NCI-H460 (cell line): Measurements from ENCODE around the gene LZTR1. TPM values are rescaled to one million over a fixed set of nuclear protein-coding genes. Genes with fewer than 3 reads are reported as not detected.

Experiments
- DNase-seq: peaks from one replicate; pipeline ENCODE4 v3.0.0-alpha.2; 2016; ENCODE audit warnings: low read depth; ENCODE audit errors: extremely low read depth
- total RNA-seq: library from RNA; depleted of rRNA; stranded (reverse); fragments of >200 nt; shearing (Covaris generic); gene quantifications from 2 replicates; pipeline ENCODE4 v1.2.3, GENCODE V29; 2014

LZTR1 gene
- total RNA-seq, 1 experiment from 2014 or later = 20.1 TPM

DNA sequence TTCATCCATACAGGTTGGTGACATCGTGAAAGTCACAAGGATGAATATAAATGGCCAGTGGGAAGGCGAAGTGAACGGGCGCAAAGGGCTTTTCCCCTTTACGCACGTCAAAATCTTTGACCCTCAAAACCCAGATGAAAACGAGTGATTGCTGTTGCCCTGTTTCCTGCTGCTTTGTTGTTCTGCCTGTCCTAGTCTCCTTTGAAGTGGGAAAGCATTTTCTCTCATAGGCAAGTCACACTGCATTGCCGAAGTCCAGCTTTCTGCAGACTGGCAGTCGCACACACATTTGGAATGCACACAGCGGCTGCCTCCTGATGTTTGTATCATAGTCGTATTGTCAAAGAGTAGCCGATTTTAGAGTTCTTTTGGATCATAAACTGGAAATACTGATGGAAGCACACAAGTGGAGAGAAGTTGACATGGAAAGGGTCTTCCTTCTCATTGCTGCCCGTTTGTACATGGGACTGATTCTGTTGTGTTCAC is 32.4 kb upstream of the LZTR1 start:
- DNase-seq = no peak

DNA sequence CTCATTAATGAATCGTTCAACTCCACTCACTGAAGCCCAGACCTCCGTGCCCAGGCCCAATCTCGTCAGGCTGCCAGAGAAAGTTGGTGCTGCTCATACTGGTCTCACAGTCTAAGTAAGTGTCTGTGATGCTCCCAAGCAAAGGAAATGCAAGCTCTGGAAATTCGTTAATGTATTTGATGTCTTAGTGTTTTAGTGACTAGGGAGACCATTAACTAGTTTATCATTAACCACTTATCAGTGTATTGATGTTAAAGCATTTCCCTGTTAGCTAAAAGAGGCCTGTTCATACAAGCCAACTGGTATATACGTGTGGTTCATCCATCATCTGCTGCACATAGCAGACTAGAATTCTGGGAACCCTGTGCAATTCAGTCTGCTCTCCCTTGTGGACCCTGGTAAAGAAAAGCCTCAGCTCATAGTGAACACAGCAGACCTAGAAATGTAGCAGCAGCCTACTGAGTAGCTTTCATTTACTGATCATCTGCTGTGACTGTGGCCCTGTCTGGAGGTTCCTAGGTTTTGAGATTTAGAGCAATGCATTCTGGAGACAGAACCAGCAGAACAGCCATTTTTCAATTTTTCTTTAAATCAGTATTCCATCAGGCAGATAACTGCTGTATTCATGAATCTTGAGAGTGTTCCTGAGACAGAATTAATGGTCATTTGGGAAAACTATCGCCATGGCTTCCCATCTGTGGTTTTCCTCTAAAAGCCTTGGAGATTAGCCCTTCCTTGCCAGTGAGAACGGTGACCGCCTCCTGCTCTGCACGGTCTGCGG is 30.8 kb upstream of the LZTR1 start:
- no peak for DNase-seq

DNA sequence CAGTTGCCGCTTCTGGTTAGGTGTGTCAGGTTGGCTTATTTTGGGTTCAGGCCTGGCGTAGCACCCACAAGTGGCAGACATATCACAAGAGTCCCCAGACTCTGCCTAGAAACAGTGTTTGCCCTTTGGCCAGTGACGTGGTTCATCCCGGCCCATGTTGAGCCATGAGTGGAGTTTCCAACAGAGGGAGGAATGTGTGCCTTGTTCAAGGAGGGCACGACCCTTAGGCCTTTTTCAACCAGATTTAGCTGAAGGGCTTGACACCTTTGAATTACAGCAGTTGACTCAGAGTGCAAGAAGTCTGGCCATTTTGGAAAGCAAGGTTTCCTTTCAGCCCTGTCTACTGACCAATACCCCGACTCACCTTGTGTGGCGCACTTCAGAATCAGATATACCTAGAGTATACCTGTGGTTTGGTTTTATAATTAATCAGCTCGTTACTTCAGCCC is 30.1 kb upstream of the LZTR1 start:
- DNase-seq = no peak

DNA sequence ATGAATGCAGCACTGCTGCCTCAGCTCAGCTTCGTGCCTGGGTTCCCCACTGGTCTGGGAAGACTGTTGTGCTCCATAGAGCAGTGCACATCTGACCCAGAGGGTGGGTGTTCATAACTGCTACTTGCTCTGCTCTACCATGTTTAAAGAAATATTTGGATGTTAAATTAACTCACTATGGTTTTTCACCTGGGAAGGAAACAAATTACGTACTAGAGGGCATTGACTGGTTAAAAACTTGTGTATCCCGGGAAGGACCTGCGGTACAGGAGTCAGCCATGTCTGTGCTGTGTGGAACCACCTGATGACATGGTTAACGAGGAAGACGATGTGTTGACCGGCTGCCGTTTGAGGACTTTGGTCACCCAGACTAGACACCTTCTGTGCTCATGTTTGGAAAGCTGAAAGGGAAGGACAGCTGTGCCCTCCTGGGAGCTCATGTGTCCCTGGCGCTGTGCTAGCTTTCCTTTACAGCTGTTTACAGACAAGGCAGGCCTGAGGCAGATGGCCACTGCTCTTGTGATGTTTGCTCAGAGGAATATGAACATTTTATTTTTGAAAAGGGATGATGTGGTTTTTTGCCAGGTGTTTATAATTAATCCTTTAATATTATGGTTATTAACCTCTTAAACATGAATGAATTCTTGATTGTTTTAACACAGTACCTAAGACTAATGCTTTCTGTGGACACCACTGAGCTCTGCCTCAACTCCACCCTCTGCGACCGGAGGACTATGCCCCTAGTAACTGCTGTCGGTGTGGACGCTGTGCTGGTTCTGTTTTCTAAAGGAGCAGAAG is 29.4 kb upstream of the LZTR1 start:
- no peak for DNase-seq

DNA sequence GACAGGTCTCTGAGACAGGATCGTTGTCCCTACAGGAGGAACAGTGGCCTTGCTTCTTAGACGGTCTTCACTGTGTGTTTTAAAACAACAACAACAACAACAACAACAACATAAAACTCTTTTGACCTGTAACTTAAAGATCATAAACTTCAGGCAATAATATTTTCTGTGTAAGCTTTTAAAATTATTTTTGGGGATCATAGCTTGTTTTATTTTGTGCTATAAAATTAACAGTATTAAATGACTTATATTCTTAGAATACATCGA is 28.8 kb upstream of the LZTR1 start:
- DNase-seq = no peak

DNA sequence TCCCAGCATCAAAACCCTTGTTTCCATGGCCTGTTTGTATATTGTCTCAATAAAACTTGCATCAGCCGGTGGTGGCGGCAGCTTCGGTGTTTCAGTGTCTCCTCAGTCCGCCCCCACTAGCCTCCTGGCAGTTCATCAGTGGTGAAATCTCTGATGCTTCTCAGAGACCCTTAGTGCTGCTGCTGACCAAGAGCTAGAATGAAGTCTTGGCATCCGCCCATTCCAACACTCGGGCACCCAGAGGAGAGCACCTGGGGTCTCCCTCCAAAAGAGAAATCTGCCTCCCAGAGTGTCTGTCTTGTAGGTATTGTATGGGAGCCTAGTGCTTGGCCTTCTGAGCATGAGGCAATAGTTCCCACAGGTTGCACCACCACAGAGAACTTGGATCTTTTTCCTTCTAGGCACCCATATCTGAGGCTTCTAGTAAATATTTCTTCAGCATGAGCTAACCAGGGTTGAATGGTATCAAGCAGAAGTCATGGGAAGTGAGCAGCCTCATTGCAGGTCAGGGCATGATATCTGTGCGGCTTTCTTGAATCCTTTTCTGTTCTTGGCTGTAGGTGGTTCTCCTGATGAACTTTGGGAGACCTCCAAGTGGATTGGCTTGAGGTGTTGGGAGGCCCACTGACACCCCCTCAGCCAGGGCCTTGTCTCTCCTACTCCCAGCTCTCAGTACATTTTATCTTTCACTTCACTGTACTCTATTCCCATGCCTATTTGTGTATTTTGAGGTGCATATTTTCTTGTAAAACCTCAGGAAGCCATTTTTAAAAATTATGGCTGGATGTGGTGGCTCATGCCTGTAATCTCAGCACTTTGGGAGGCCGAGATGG is 28.2 kb upstream of the LZTR1 start:
- no peak for DNase-seq

DNA sequence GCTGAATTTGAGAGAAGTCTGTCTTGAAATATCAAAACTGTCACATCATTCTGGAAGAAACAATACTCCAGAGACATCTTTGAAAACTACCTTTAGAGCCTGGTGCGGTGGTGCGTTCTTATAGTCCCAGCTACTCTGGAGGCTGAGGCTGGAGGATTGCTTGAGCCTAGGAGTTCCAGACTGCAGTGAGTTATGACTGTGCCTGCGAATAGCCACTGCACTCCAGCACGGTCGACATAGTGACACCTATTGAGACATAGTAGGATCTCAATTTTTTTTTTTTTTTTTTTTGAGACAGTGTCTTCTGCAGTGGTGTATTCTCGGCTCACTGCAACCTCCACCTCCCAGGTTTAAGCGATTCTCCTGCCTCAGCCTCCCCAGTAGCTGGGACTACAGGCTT is 26.5 kb upstream of the LZTR1 start:
- DNase-seq = no peak

DNA sequence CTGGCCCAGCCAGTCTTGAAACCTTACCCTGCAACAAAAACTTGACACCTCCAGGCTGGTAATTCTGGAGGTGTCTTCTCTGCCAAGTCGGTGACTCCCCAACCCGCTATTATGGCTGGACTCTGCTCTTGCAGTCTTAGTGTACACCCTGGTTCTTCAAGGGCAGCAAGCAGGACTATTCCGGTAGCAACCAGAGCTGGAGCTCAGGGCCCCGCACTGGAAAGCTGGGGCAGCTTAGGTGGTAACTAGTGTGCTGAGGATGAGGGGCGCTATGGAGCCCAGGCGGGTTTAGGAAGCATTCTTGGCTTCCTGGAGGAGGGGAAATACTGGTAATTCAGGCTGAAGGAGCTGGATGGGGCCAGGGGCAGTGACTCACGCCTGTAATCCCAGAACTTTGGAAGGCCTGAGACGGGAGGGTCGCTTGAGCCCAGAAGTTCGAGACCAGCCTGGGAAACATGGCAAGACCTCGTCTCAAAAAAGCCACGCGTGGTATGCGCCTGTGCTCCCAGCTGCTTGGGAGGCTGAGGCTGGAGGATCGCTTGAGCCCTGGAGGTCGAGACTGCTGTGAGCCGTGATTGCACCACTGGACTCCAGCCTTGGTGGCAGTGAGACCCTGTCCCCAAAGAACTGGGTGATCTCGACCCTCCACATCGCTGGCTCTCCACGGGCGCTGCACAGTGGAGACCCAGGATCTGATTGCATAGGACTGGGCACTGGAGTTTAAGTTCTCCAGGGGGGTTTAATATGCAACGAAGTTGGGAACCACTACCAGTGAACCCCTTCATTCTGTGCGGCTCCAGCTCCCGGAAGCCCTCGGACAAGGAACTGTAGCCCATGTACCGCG is 25.6 kb upstream of the LZTR1 start:
- no peak for DNase-seq

DNA sequence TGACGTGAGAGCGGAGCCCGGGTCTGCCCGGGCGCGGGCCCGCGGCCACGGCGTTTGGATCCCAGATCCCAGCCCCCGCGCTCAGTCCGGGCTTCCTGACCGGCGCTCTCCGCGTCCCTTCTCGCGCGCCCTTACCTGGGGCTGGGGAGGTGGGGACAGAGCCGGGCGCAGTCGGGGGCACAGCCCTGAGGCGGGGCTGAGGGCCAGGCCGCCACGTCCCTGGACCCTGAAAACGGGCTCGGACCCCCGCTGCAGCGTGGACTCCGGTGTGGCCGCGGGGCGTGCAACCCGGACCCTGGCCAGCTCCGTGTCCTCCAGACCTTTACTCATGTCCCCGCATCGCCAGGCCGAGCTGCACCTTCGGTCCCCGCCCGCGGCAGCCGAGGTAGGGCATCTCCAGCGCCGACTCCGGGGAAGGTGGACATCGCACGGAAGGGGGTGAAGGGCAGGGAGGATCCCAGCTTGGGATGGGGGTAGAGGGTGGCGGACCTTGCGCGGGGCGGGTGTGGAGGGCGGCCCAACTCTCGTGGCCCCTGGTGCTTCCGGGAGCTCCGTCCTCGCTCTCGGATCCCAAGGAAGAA is 24.9 kb upstream of the LZTR1 start:
- no peak for DNase-seq

DNA sequence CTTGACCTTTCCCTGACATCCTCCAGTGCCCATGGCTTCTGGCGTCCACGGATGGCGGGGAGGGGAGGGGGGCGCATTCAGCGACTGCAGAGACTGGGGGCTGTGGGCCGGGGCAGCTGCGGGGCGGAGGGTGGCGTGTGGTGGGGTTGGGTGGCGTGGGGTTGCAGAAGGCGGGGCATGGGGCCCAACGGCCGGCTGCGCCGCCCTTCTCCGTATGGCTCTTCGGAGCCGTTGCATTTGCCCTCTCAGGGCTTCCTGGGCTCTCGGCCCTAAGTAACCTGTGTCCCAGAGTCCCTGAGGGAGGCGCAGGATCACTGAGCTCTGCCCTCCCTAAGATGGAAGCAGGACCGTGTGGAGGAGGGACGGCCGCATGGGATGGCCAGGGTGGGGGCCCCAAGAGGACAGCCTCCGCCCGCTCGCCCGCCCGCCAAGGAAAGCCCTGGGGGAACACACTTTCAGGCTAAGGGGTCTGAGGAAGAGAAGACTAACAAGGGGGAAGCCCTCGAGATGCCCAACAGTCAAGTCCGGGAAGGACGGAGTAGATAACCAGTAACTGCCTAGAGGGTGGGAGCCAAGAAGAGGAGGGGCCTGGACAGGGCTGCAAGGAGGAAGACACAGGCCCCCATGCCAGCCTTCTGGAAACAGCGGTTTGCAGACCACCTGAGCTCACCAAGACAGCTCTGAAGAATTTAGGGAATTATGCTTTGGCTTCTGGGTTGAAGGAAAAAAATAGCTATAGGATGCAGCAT is 24.2 kb upstream of the LZTR1 start:
- DNase-seq = peak; percentile 30

DNA sequence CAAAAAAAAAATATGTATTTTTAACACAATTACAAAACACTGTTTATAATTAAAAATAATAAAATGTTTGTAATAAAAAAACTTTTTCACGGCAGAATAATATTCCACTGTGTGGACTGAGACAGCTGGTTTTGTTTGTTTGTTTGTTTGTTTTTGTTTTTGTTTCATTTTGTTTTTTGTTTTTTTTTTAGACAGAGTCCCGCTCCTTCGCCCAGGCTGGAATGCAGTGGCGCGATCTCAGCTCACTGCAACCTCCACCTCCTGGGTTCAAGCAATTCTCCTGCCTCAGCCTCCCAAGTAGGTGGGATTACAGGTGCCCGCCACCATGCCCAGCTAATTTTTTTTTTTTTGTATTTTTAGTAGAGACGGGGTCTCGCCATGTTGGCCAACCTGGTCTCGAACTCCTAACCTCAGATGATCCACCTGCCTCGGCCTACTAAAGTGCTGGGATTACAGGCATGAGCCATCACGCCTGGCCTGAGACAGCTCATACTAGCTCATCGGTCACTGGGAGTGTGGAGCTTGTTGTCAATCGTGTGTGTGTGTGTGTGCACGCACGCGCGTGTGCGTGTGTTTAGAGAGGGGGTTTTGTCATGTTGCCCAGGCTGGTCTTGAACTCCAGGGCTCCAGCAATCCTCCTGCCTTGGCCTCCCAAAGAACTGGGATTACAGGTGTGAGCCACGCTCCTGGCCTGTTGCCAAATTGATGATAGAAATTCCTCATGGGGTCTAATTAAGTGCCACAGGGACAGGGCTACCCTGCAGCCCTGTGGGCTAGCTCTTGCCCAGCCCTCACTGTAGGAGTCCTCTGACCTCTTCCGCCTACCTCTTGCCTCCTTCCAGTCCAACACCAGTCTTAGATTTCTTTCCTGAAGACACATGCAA is 22.3 kb upstream of the LZTR1 start:
- no peak for DNase-seq

DNA sequence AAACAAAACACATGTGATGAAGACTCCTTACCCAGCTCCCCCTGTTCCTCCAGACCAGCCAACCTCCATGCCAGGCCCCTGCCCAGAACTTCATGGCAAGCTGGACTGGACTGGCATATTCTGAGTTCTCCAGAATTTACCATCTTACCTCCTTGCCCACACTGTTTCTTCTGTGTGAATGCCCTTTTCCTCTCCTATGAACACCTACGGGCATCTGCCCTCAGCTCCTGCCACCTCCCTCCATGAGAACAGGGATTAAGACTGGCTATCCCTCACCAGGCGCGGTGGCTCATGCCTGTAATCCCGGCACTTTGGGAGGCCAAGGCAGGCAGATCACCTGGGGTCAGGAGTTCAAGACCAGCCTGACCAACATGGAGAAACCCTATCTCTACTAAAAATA is 21.5 kb upstream of the LZTR1 start:
- DNase-seq = no peak

DNA sequence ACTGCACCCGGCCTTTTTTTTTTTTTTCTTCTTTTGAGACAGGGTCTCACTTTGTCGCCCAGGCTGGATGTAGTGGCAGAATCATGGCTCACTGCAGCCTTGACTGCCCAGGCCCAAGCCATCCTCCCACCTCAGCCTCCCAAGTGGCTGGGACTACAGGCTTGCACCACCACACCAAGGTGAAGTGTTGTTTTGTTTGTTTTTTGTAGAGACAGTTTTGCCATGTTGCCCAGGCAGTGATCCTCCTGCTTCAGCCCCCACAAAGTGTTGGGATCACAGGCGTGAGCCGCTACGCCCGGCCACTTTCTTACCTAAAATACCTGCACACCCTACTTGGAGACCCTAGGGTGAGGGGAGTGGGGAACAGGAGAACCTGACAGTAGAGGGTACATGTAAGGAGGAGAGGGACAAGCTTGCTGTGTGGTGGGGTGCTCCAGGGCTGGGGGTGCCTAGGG is 19.6 kb upstream of the LZTR1 start:
- no peak for DNase-seq

DNA sequence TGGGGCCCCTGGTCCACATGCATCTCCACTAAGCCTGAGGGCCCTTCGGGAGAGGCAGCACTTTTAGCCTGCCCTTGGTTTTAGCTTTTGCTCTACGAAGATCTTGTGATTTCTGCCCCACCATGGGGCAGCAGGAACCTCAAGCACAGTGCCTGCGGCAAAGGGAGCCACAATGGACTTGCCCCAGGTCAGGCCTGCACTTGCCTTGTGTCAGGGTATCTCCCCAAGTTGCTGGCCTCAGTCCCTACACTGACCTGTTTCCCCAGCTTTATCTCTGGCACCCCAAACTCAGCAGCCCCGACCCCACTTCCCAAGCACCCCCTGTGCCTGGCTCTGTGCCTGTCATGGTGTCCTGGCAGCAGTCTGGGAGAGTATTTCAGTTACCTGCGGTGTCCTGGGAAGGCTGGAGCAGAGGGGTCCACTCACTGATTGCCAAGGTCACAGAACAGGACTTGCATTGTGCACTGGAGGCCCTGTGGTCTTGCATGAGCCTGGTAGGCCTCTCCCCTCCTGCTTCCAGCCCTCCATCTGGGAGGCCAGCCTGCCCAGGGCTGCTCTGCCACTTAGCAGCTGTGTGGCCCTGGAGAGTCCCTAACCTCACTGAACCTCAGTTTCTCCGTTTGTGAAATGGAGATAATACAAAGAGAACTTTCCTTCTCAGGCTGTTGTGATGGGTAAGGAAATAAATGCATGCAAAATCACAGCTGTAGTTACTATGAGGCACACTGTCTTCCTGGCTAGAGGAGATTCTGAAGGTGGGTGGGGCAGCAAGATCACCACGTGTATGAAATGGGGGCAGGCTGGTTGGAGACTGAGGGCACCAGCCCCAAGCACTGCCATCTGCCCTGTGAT is 18.7 kb upstream of the LZTR1 start:
- no peak for DNase-seq

DNA sequence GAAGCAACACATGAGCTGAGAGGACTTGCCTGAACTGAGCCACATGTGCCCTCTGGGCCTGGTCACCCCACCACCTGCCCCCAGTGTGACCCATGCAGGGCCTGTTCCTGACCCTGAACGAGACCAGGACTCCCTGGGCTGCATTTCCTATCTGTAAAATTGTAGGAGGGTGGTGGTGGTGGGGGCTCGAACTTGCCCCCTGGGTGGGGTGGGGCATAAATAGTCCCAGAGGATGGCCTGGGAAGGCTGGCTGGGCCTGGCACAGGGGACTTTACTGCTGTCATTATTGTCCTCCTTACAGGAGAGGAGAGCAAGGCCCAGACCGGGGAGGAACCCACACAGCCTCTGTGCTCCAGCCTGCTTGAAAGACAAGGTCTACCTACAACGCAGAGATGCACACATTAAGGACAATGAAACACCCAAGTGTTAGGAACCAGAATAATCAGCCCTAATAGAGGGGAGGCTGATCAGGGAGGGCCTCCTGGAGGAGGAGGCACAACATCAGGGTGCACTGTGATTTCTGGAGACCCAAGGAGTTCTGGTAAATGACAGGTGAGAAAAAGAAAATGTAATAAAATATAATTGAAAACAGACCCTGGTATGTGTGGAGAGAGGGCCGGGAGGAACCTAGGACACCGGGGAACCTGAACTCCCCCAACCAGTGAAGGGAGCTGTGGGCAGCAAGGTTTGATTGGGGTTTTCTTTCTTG is 17.9 kb upstream of the LZTR1 start:
- no peak for DNase-seq

DNA sequence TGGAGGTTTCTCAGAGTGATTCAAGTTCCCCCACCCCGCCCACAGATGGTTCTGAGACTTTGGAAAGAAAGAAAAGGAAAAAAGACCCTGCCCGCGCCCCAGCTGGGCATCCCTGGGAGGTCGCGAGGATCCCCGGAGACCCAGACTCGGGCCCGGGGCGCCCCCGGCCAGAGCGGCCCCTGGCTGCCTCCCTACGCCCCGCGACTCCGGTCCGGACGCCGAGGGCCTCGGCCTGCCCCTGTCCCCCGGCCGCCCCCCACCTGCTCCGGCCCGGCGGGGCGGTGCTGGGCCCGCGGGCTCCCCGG is 17.3 kb upstream of the LZTR1 start:
- no peak for DNase-seq
